Panc1 (cell line): ENCODE results near the gene PRKD3. TPM values are rescaled to one million over a fixed set of nuclear protein-coding genes. Genes with fewer than 3 reads are reported as not detected.

ENCODE experiments used
- ATAC-seq: fragments of 200-7000 bp; cut with Tn5 transposase; 2 replicates; pipeline ENCODE4 v1.9.1; 2020; ENCODE audit warnings: mild to moderate bottlenecking, moderate library complexity
- BruUV-seq: library from RNA; stranded (reverse); fragments of 400-500 nt; replicated peaks from 2 replicates; lab custom pipeline; 2021; lab: Mats Ljungman, UMichigan
- CTCF ChIA-PET: fragments of 300-600 bp; sonication (Branson Sonifier 250); formaldehyde crosslinking; loops from one replicate; lab custom pipeline; 2022; ENCODE audit warnings: antibody characterized with exemption; lab: Charles Lee
- POLR2A ChIA-PET: fragments of 300-600 bp; sonication (Branson Sonifier 250); formaldehyde crosslinking; loops from one replicate; lab custom pipeline; 2022; ENCODE audit warnings: antibody characterized with exemption; lab: Charles Lee
- DNase-seq: peaks from one replicate; pipeline ENCODE4 v3.0.0-alpha.2; 2010; ENCODE audit warnings: low read depth, low spot score
- H3K27ac ChIP-seq: 2 replicates; pipeline ENCODE4 v1.5.1; 2011; ENCODE audit warnings: mild to moderate bottlenecking, low read length, inconsistent platforms
- H3K27me3 ChIP-seq: fragments of 200-500 bp; sonication (Bioruptor generic); 2 replicates; pipeline ENCODE4 v1.6.0; 2014; ENCODE audit warnings: low read length, inconsistent platforms; ENCODE audit not compliant: control insufficient read depth, insufficient read depth
- H3K36me3 ChIP-seq: fragments of 200-500 bp; sonication (Bioruptor generic); 2 replicates; pipeline ENCODE4 v1.5.1; 2014; ENCODE audit warnings: inconsistent platforms, mild to moderate bottlenecking, low read length, moderate library complexity; ENCODE audit not compliant: control insufficient read depth, insufficient read depth
- H3K4me1 ChIP-seq: 2 replicates; pipeline ENCODE4 v1.5.1; 2011; ENCODE audit warnings: inconsistent platforms, mild to moderate bottlenecking, low read length, moderate library complexity; ENCODE audit not compliant: control insufficient read depth, insufficient read depth
- H3K4me3 ChIP-seq, 2 experiments: 2 replicates each; pipeline ENCODE4 v1.5.1; 2011 to 2012; ENCODE audit warnings: low read depth in 2 of 2, low read length in 2 of 2, mild to moderate bottlenecking in 2 of 2, inconsistent platforms in 1 of 2, moderate library complexity in 1 of 2
- H3K9me3 ChIP-seq: fragments of 200-500 bp; sonication (Bioruptor generic); 2 replicates; pipeline ENCODE4 v1.5.1; 2014; ENCODE audit warnings: low read depth, mild to moderate bottlenecking, inconsistent platforms, low read length, moderate library complexity; ENCODE audit not compliant: control insufficient read depth, insufficient read depth
- CTCF ChIP-seq: fragments of 450-650 bp; IDR thresholded peaks from 2 replicates; pipeline ENCODE4 v1.5.1; 2017; ENCODE audit warnings: mild to moderate bottlenecking
- POLR2AphosphoS5 ChIP-seq: IDR thresholded peaks from 2 replicates; pipeline ENCODE4 v1.6.1; 2012; ENCODE audit warnings: mild to moderate bottlenecking, low read depth, low read length, moderate library complexity
- REST ChIP-seq, 2 experiments: IDR thresholded peaks; 2 replicates each; pipeline ENCODE4 v1.6.1; 2011 to 2012; ENCODE audit warnings: low read depth in 2 of 2, control low read depth in 1 of 2, low read length in 1 of 2, mild to moderate bottlenecking in 1 of 2, moderate library complexity in 1 of 2; ENCODE audit not compliant: insufficient read depth in 1 of 2
- SIN3A ChIP-seq: IDR thresholded peaks from 2 replicates; pipeline ENCODE4 v1.6.1; 2012; ENCODE audit warnings: low read depth, mild to moderate bottlenecking, low read length, moderate library complexity, borderline replicate concordance; ENCODE audit not compliant: insufficient read depth
- TCF7L2 ChIP-seq: IDR thresholded peaks from 2 replicates; pipeline ENCODE4 v1.6.1; 2011; ENCODE audit warnings: mild to moderate bottlenecking, low read depth, low read length, inconsistent platforms
- in situ Hi-C: cut with HindIII; loops from 2 replicates; pipeline ENCODE4 v1.10.0; 2016; ENCODE audit warnings: low sequenced_read_pairs, low pct_unique_long_range_greater_than_20kb
- intact Hi-C: fragments of 100-400 bp; cut with micrococcal nuclease; formaldehyde crosslinking; loops from one replicate; pipeline ENCODE4 v1.10.0; 2022; ENCODE audit not compliant: unreplicated experiment
- total RNA-seq: library from RNA; stranded (reverse); gene quantifications from one replicate; pipeline ENCODE4 v1.2.1, GENCODE V29; 2021; ENCODE audit not compliant: unreplicated experiment

PRKD3 gene
- total RNA-seq, 1 experiment from 2014 or later = 21.8 TPM

GRCh38 chr2:37317746-37318145, 6.9 kb downstream of the PRKD3 start:
- no peak for DNase-seq
- ChIA-PET CTCF (no interaction called here), POLR2A (no interaction called here)
- no peaks in the 10 kb centered on the region for H3K9me3 ChIP-seq
- peaks cover 9% of the 10 kb centered on the region; the same call in 1 of the 2 replicates for H3K4me1 ChIP-seq
- TF ChIP-seq TCF7L2 = no peak
- TF ChIP-seq CTCF = no peak
- no peak for TF ChIP-seq SIN3A
- no peak for TF ChIP-seq REST (IDR thresholded peaks at IDR 0.05; ENCODE audit: insufficient read depth in 1 of 2, low read depth in 2 of 2, low read length in 1 of 2)
- no peak for TF ChIP-seq POLR2AphosphoS5
- no peak overlapping the region for H3K4me3 ChIP-seq
- intact Hi-C loops = no loop called here
- no peak for ATAC-seq
- H3K27ac ChIP-seq = no peak overlapping the region
- no peaks in the 10 kb centered on the region; the same call in 1 of the 2 replicates for H3K36me3 ChIP-seq
- BruUV-seq = no TSS peak
- in situ Hi-C loops = no loop called here
- no peaks in the 10 kb centered on the region for H3K27me3 ChIP-seq

- BruUV-seq = no TSS peak
- H3K27ac ChIP-seq = no peak overlapping the region
- ChIA-PET POLR2A (no interaction called here), CTCF (interaction anchor here (0.7 kb wide), 1 partner anchor 669 kb away, joined by 3 read pairs; no protein-coding TSS in a partner anchor)
- DNase-seq (no peak), ATAC-seq (no peak)
- H3K36me3 ChIP-seq = no peaks in the 10 kb centered on the region; the same call in 1 of the 2 replicates
- no peak overlapping the region for H3K4me3 ChIP-seq
- H3K27me3 ChIP-seq = no peaks in the 10 kb centered on the region
- TF ChIP-seq SIN3A (no peak), TCF7L2 (no peak)
- H3K9me3 ChIP-seq = no peaks in the 10 kb centered on the region
- H3K4me1 ChIP-seq = no peaks in the 10 kb centered on the region; the same call in 1 of the 2 replicates
- intact Hi-C loops (no loop called here), in situ Hi-C loops (no loop called here)
These were observed 8.5 kb downstream of the PRKD3 start for GRCh38 chr2:37316181-37316580.

GRCh38 chr2:37315364-37315763, 9.3 kb downstream of the PRKD3 start:
- in situ Hi-C loops = no loop called here
- TF ChIP-seq POLR2AphosphoS5 (no peak), SIN3A (no peak), REST (IDR thresholded peaks at IDR 0.05; ENCODE audit: insufficient read depth in 1 of 2, low read depth in 2 of 2, low read length in 1 of 2) (no peak), TCF7L2 (no peak), CTCF (no peak)
- BruUV-seq = no TSS peak
- Histone ChIP-seq H3K36me3 (no peaks in the 10 kb centered on the region), H3K27me3 (no peaks in the 10 kb centered on the region), H3K9me3 (no peaks in the 10 kb centered on the region), H3K4me1 (peaks cover 3% of the 10 kb centered on the region; the same call in 1 of the 2 replicates), H3K4me3 (no peak overlapping the region), H3K27ac (no peak overlapping the region)
- ChIA-PET CTCF (interaction anchor here (0.7 kb wide), 1 partner anchor 670 kb away, joined by 3 read pairs; no protein-coding TSS in a partner anchor), POLR2A (no interaction called here)
- DNase-seq (no peak), ATAC-seq (no peak)
- intact Hi-C loops = no loop called here
